Stimulated activated naive B cell treated with anti-CD40 and anti-IgM and Interleukin-4, amounts not matched to agents 10 μg/mL and 1 μg/mL and 100 μg/mL, for 72 hours (primary cell): ENCODE measurements around the gene LRRC45.

Source experiments
- ATAC-seq, 2 donors: fragments of 150-1000 bp; cut with Tn5 transposase; replicated peaks; 2 replicates each; pipeline ENCODE4 v1.10.0; 2021; ENCODE audit warnings: moderate library complexity in 1 of 2
- DNase-seq: peaks from one replicate; pipeline ENCODE4 v3.0.0; 2021
- H3K27ac Mint-ChIP-seq: one replicate; pipeline ENCODE4 v1.8.0; 2022; ENCODE audit warnings: mild to moderate bottlenecking, mixed read lengths
- H3K27me3 Mint-ChIP-seq, 2 donors: one replicate each; pipeline ENCODE4 v1.8.0; 2022; ENCODE audit warnings: mixed read lengths in 2 of 2
- H3K36me3 Mint-ChIP-seq, 2 donors: one replicate each; pipeline ENCODE4 v1.8.0; 2022; ENCODE audit warnings: mixed read lengths in 2 of 2, mild to moderate bottlenecking in 1 of 2
- H3K4me1 Mint-ChIP-seq, 2 donors: one replicate each; pipeline ENCODE4 v1.8.0; 2022; ENCODE audit warnings: mixed read lengths in 2 of 2, mild to moderate bottlenecking in 1 of 2
- H3K4me3 Mint-ChIP-seq, 2 donors: one replicate each; pipeline ENCODE4 v1.8.0; 2022; ENCODE audit warnings: mild to moderate bottlenecking in 2 of 2, mixed read lengths in 2 of 2, moderate library complexity in 1 of 2
- H3K9me3 Mint-ChIP-seq, 2 donors: one replicate each; pipeline ENCODE4 v1.8.0; 2022; ENCODE audit warnings: mixed read lengths in 2 of 2, mild to moderate bottlenecking in 1 of 2

LRRC45 gene

DNA sequence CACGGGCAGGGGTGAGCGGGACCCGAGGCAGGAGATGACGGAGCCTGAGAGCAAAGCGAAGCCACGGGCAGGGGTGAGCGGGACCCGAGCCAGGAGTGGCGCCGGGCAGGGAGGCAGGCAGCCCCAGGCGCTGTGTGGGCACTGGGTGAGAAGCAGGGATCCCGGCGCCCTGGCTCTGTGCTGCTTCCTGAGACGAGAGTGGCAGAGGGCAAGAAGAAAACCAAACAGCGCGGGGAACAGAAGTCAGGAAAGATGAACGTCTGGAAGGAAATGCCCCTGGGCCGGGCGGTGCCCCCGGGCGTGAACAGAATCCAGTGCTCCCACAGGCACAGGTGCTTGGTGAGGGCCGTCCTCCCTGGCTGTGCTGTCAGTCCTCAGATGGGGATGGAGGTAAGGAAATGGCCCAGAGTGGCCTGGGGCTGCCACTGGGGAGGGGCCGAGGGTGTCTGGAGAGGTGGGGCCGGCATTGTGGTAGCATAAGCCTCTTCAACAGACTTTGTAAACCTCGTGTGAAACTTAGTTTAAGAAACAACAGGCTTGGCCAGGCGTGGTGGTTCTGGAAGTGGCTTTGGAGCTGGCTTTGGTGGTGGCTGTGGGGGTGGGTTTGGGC lies 35.8 kb upstream of the LRRC45 start:
- DNase-seq = no peak
- peak overlapping the region in 1 of 2 donors; percentile 32 for H3K4me3 Mint-ChIP-seq
- peaks cover 37 to 50% of the 10 kb centered on the region in 2 donors for H3K36me3 Mint-ChIP-seq
- peaks cover 19 to 25% of the 10 kb centered on the region in 2 donors for H3K4me1 Mint-ChIP-seq
- H3K9me3 Mint-ChIP-seq = no peaks in the 10 kb centered on the region
- no peak overlapping the region for H3K27ac Mint-ChIP-seq
- no peak for ATAC-seq
- no peaks in the 10 kb centered on the region for H3K27me3 Mint-ChIP-seq

DNA sequence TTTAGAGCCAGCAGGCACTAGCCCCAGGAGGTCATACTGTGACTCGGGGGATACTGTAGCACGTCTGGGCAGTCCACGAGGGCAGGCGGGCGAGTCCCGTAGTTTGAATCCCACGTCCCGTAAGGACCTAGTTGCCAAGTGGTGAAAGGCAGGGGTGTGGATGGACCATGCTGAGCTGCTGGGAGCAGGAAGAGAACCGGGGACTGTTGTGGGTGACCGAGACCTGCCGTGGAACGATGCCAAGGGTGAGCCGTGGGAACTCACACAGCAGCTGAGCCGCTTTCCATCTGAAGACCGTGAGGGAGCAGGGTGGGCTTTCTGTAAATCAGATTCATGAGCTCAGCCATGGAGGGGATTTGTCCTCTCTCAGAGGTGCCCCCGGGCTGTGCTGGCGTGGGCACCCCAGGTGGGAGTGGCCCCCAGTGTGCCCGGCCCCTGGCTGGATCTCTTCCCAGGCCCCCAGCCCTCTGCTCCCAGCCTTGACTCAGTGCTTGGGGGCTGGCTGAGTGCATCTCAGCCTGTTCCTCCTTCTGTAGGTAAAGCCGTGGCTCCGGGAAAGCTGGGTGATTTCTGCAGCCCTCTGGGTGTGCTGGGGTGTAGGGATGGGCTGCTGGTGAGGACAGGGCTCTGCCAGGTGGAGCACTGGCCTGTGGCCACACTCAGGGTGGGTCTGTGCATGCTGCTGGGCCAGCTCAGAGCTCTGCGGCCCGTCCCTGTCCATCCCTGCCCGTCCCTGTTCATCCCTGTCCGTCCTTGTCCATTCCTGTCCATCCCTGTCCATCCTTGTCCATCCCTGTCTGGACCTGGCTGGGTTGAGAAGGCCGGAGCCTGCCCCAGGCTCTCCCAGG lies 32.0 kb upstream of the LRRC45 start:
- peaks cover 27 to 31% of the 10 kb centered on the region in 2 donors for H3K36me3 Mint-ChIP-seq
- H3K27me3 Mint-ChIP-seq = no peaks in the 10 kb centered on the region
- H3K4me3 Mint-ChIP-seq = no peak overlapping the region
- peaks cover 9 to 21% of the 10 kb centered on the region in 2 donors for H3K4me1 Mint-ChIP-seq
- ATAC-seq (no peak), DNase-seq (no peak)
- no peaks in the 10 kb centered on the region for H3K9me3 Mint-ChIP-seq
- H3K27ac Mint-ChIP-seq = peak overlapping the region; percentile 31

DNA sequence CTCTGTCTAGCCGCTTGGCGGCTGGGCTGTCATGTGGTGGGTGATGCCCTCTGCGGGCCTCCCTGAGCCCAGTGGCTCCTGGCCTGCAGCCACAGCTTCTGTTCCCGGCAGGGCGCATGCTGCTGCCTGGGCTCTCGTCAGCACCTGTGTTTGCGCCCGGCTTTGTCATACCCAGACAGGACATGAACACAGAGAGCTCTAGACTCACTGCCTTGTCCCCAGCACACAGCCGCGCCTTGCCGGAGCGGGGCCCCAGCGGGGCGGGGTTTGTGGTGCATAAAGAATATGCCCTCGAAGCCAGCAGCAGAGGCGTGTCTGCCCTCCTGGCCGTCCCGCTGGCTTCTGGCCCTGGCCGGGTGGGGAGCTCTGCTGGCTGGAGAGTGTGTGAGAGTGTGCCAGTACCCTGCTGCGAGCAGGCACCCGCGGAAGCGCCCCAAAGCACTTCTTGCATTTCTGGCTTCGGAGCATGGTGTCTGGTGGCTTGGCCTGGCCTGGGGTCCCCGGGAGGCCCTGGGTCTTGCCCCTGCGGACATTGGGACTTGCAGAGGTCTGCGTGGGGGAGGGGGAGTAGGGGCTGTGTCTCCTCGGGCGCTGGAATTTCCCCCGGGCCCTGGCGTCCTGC lies 31.3 kb upstream of the LRRC45 start:
- H3K36me3 Mint-ChIP-seq = peaks cover 26 to 31% of the 10 kb centered on the region in 2 donors
- ATAC-seq = no peak
- no peaks in the 10 kb centered on the region for H3K9me3 Mint-ChIP-seq
- peak overlapping the region; percentile 31 for H3K27ac Mint-ChIP-seq
- DNase-seq = no peak
- H3K4me1 Mint-ChIP-seq = peaks cover 6 to 21% of the 10 kb centered on the region in 2 donors
- no peak overlapping the region for H3K4me3 Mint-ChIP-seq
- no peaks in the 10 kb centered on the region for H3K27me3 Mint-ChIP-seq

DNA sequence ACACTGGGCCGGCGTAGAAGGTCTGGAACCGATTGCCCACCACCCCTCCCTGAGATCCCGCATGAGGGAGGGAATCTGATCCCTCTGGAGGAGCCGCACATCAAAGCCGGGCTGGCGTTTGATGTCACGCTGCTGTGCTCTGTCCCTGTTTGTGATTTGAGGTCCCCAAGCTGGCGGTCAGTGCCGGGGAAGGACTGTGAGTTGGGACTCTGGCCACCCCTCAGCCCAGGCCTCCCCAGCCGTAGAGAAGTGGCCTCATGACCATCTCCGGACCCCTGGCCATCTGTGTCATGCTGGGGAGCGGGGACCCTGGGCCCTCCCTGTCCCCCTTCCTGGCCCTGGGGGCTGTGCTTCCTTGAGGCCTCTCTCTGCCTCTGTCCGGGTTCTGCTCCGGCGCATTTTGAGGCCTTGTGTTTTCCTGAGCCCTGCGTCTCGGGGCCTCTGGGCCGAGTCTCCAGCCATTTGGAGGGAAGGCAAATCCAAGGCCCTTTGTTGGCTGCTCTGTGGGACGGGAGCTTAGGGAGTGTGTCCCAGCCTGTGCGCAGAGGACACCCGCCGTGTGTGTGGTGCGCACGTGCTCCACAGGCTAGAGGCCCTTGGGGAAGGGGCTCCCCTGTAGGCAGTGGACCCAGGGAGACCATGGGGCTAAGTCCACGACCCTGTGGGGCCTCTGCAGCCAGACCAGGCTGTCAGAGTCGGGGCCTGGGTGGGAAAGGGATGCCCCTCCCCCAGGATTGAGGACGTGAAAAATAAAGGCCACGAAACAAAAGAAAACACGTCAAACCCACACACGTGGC lies 30.6 kb upstream of the LRRC45 start:
- peaks cover 24 to 30% of the 10 kb centered on the region in 2 donors for H3K36me3 Mint-ChIP-seq
- ATAC-seq (no peak), DNase-seq (no peak)
- no peak overlapping the region for H3K4me3 Mint-ChIP-seq
- no peaks in the 10 kb centered on the region for H3K27me3 Mint-ChIP-seq
- no peaks in the 10 kb centered on the region for H3K9me3 Mint-ChIP-seq
- no peak overlapping the region for H3K27ac Mint-ChIP-seq
- peaks cover 5 to 21% of the 10 kb centered on the region in 2 donors for H3K4me1 Mint-ChIP-seq

DNA sequence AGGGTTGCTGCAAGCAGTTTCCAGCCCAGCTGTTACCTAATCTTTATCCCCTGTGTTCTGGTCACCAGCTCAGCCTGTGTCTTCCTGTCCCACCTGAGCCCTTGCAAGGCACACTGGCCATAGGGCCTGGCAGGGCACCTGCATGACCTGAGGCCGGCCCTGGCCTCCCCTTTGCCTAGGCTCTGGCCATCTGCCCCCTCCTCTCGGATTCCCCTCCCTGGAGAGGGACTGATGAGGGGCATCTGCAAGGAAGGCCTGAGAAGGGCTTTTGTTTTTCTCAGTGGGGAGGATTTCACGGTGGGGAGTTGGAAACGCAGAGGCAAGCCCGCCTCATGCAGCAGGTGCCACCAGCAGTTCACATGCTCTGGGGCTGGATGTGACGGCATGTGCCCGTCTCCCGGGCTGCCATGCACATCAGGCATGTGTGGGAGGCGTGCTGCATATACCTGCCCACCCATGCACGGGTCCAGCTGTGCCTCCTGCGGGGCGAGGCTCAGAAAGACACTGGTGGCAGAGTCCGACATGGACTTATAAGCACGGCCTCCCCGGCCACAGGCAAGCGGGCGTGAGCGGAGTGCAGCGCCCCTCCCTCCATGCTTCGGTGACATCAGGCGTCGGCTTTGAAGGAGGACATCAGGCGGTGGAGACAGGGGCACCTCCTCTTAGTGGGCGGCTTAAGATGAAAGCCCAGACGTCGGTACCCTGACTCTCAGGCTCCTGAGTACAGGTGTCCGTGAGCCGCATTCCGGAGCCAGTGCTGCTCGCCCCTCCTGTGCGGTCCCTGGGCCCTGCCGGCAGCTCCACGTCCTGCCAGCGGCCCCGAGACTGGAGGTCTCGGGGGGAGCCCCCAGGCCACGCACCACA lies 29.1 kb upstream of the LRRC45 start:
- Mint-ChIP-seq H3K4me1 (peaks cover 5 to 21% of the 10 kb centered on the region in 2 donors), H3K4me3 (no peak overlapping the region)
- no peak for ATAC-seq

DNA sequence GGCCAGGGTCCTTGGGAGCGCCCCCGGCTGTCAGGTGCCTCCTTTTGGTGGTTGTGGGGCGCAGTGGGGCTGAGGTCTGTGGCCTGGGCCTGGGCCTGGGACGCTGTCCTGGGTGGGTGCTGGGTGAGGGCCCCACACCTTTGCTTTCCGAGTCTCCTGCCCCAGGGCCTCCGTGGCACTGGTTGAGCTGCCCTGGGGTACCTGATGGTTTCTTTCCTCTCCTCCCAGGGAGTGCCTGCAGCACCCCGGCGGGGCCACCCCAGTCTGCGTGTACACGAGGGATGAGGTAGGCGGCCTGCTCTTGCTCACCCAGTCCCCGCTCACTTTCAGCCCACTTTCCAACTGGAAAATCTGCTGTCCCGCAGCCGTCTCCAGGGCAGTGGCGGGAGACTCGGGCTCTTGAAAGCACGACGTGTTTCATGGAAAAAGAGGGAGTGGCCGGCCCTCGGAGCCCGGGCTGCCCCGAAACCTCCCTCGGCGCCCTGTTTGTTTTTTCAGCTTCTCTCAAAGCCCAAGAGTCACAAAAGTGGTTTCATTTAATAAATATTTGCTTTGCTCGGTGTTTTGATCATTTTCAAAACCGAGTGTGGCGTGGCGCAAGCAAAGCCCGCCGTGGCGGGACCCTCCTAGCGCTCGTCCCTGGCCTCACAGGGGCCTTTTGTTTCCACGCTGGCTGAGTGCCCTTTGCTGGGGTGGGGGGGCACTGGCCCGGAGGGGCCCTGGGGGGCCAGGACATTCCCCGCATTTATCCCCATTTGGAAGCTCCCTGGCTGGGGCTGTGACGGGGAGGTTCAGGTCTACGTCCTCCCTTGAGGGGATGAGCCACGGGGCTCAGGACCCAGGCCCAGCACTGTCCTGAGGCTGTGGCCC lies 28.3 kb upstream of the LRRC45 start:
- peaks cover 3 to 15% of the 10 kb centered on the region in 2 donors for H3K4me1 Mint-ChIP-seq
- no peaks in the 10 kb centered on the region for H3K9me3 Mint-ChIP-seq
- H3K27me3 Mint-ChIP-seq = no peaks in the 10 kb centered on the region
- no peak overlapping the region for H3K27ac Mint-ChIP-seq
- H3K4me3 Mint-ChIP-seq = no peak overlapping the region
- ATAC-seq (no peak), DNase-seq (no peak)
- peaks cover 16 to 26% of the 10 kb centered on the region in 2 donors for H3K36me3 Mint-ChIP-seq

More for the DNA sequence above, 29.1 kb upstream of the LRRC45 start:
- H3K27me3 Mint-ChIP-seq = no peaks in the 10 kb centered on the region
- H3K9me3 Mint-ChIP-seq = no peaks in the 10 kb centered on the region
- no peak for DNase-seq
- peaks cover 21 to 29% of the 10 kb centered on the region in 2 donors for H3K36me3 Mint-ChIP-seq
- H3K27ac Mint-ChIP-seq = no peak overlapping the region

DNA sequence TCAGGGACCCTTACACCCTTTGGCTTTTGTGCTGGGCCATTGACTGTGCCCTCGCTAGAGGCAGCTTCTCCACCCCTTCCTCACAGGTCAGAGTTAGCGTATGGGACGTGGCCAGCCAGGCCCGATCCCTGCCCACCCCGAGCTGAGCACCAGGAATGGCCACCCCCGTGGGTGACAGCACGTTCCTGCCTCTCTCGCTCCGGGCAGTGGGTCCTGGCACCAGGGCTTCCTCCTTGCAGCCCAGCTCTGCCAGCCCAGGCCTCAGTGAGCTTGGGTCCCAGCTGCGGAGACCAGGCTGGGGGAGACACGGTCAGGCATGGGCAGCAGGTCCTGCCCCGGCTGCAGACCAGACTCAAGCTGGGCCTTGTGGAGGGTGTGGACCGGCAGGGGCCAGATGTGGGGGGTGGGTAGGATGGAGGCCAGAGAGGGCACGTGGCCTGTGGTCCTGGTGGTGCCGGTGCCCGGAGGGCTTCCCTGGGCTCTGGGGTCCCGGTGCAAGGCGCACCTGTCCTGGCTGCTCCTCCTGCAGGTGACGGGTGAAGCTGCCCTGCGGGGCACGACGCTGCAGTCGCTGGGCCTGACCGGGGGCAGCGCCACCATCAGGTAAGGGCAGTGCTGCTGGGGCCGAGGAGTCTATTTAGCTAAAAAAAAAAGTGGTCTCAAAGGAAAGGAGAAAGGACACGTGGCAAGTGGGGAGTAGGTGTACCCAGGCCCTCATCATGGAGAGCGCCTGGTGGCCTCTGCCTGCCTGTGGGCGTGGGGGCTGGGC lies 27.5 kb upstream of the LRRC45 start:
- Mint-ChIP-seq H3K27ac (no peak overlapping the region), H3K9me3 (no peaks in the 10 kb centered on the region), H3K4me3 (no peak overlapping the region), H3K4me1 (peaks cover 5 to 15% of the 10 kb centered on the region in 2 donors), H3K36me3 (peaks cover 14 to 23% of the 10 kb centered on the region in 2 donors), H3K27me3 (no peaks in the 10 kb centered on the region)
- DNase-seq (no peak), ATAC-seq (no peak)

DNA sequence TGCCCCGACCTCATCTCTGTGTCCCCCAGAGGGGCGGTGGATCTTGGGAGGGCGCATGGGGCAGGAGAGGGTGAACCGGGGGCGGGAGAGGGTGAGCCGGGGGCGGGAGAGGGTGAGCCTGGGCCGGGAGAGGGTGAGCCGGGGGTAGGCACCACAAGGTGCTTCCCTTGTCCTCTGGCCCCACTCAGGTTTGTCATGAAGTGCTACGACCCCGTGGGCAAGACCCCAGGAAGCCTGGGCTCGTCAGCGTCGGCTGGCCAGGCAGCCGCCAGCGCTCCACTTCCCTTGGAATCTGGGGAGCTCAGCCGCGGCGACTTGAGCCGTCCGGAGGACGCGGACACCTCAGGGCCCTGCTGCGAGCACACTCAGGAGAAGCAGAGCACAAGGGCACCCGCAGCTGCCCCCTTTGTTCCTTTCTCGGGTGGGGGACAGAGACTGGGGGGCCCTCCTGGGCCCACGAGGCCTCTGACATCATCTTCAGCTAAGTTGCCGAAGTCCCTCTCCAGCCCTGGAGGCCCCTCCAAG lies 26.8 kb upstream of the LRRC45 start:
- DNase-seq = no peak
- ATAC-seq = no peak
- Mint-ChIP-seq H3K36me3 (peaks cover 13 to 21% of the 10 kb centered on the region in 2 donors), H3K27me3 (no peaks in the 10 kb centered on the region), H3K4me1 (peaks cover 5 to 15% of the 10 kb centered on the region in 2 donors), H3K27ac (no peak overlapping the region), H3K4me3 (no peak overlapping the region), H3K9me3 (no peaks in the 10 kb centered on the region)

DNA sequence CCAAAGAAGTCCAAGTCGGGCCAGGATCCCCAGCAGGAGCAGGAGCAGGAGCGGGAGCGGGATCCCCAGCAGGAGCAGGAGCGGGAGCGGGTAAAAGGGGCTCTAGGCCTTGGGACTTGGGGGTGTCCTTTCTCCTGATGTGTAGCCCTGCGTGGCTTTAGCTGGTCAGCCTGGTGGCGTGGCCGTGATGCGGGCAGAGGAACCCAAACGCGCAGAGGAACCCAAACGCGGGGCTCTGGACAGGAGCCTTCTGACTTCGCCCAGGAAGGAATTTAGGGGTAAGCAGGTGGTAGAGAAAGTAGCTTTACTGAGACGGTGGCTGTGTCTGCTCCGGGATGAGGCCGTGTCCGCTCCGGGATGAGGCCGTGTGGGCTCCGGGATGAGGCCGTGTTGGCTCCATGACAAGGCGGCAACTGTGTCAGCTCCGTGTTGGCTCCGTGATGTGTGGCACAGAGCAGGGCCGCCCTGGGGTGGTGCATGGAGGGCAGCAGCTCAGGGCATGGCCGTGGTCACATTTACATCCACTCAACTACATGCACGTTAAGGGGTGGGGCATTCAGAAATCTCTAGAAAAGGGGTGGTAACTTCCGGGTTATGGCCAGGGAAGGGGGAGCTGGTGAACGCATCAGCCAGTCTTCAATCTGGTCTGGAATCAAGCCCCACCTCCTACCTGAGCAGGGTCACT lies 26.2 kb upstream of the LRRC45 start:
- H3K9me3 Mint-ChIP-seq = no peaks in the 10 kb centered on the region
- no peak overlapping the region for H3K27ac Mint-ChIP-seq
- no peak for DNase-seq
- no peaks in the 10 kb centered on the region for H3K27me3 Mint-ChIP-seq
- peaks cover 5 to 13% of the 10 kb centered on the region in 2 donors for H3K4me1 Mint-ChIP-seq
- no peak overlapping the region for H3K4me3 Mint-ChIP-seq
- peaks cover 13 to 21% of the 10 kb centered on the region in 2 donors for H3K36me3 Mint-ChIP-seq
- no peak for ATAC-seq

DNA sequence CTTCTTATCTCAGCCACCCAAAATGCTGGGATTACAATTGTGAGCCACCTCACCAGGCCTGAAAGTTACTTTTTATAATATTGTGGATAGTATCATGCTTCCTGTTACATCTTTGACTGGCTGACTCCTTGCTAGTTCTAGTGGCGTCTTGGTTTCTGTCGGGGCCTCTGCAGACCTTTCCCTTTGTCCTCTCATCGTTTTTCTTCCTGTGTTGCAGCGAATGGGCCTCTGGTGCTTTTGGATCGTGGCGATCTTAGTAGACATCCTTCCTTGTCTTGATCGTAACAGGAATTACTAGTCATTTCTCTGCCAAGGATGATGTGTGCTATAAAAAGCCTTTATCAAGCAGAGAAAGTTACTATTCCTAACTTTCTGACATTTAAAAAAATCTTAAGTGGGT lies 24.9 kb upstream of the LRRC45 start:
- no peak for ATAC-seq
- peaks cover 5 to 12% of the 10 kb centered on the region in 2 donors for H3K4me1 Mint-ChIP-seq
- no peaks in the 10 kb centered on the region for H3K27me3 Mint-ChIP-seq
- no peaks in the 10 kb centered on the region for H3K9me3 Mint-ChIP-seq
- H3K36me3 Mint-ChIP-seq = peaks cover 10 to 21% of the 10 kb centered on the region in 2 donors
- H3K27ac Mint-ChIP-seq = no peak overlapping the region
- DNase-seq = no peak
- H3K4me3 Mint-ChIP-seq = no peak overlapping the region

DNA sequence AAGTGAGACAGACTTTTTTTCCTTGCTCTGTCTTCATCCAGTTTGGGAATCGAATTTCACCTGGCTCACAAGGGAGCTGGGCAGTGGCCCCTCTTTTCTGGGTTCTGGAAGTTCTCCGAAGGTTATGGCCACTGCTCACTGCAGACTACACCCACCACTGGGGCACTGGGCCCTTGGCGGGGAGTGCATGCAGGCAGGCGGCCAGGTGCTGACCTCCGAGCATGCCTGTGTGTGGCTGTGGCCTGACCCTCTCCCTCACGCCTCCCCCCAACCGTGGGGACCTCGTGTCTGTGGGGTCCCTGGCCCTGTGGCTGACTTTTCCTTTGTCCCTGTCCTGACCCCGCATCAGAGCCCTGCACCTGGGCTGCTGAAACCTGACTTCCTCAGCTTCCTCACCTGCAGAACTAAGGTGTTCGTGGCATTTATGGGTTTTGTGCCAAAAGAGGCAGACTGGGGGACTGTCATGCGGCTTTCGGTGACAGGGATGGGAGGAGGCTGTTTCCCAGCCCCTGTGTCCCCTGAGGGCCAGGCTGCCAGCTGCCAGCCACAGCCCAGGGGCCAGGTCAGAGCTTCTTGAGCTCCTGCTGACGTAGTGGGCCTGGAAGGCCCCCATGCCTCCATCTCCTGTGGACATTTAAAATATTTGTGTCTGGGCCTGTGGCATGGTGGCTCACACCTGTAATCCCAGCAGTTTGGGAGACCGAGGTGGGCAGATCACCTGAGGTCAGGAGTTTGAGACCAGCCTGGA lies 24.2 kb upstream of the LRRC45 start:
- no peak overlapping the region for H3K27ac Mint-ChIP-seq
- DNase-seq (no peak), ATAC-seq (no peak)
- no peak overlapping the region for H3K4me3 Mint-ChIP-seq
- H3K4me1 Mint-ChIP-seq = peaks cover 3 to 7% of the 10 kb centered on the region in 2 donors
- peaks cover 10 to 17% of the 10 kb centered on the region in 2 donors for H3K36me3 Mint-ChIP-seq
- H3K27me3 Mint-ChIP-seq = no peaks in the 10 kb centered on the region
- no peaks in the 10 kb centered on the region for H3K9me3 Mint-ChIP-seq
